Measurements from ENCODE around the gene GALNS. TPM values are rescaled to one million over a fixed set of nuclear protein-coding genes. Genes with fewer than 3 reads are reported as not detected.

The GALNS gene
- total and polyA plus RNA-seq, 2 donors (not counting 1 experiment from before 2014, with no cell fraction given), result 45.5 to 68.4 TPM

DNA sequence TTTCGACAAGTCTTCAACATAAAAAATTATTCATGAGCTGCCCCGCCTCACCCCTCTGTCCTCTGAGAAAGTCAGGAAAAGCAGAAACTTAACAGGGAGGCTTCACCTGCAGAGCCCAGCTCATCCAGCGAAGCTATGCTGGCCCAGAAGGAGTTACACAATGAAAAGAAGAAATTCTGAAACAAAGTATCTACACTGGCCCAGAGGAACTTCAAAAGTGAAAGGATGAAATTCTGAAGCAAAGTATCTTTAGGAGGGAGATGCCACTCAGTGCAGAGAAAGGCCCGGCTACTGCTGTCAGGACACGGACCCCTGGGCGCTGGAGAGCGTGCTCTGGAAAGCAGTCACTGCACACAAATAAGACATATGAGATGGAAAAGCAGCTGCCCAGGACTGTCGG, 1.6 kb downstream of the GALNS start:
- Mint-ChIP-seq H3K4me1 (peaks cover 39% of the 10 kb centered on the region), H3K4me3 (peak overlapping the region; percentile 79), H3K9me3 (ENCODE audit: insufficient read depth) (no peaks in the 10 kb centered on the region), H3K27me3 (no peaks in the 10 kb centered on the region), H3K27ac (peak overlapping the region; percentile 84)
- H3K9me3 ChIP-seq (ENCODE audit: control extremely low read depth in 1 of 3, control insufficient read depth in 2 of 3, insufficient read depth in 1 of 3, low read length in 2 of 3), result no peaks in the 10 kb centered on the region
- peaks cover 0 to 12% of the 10 kb centered on the region in 2 experiments for H3K36me3 ChIP-seq (replicated peaks in 1 of 2; ENCODE audit: control extremely low read depth in 1 of 2, control insufficient read depth in 1 of 2, extremely low read depth in 1 of 2, insufficient read depth in 2 of 2, low read length in 1 of 2)
- no peaks in the 10 kb centered on the region for H3K27me3 ChIP-seq (replicated peaks in 1 of 4; ENCODE audit: control extremely low read depth in 1 of 4, control insufficient read depth in 3 of 4, insufficient read depth in 4 of 4, low read length in 3 of 4)
- ChIA-PET CTCF (interaction anchor here (1.4 to 1.5 kb wide), 2 partner anchors 71 to 362 kb away, joined by 3 to 5 read pairs; partner anchors contain the start of gene ZNF778), POLR2A (no interaction called here)
- intact Hi-C loops (cut with micrococcal nuclease), result no loop called here
- H3K4me2 ChIP-seq (replicated peaks; ENCODE audit: low read depth, low read length, poor library complexity, severe bottlenecking), result peak overlapping the region; percentile 77
- peak overlapping the region; percentile 41 to 84 for H3K27ac ChIP-seq (ENCODE audit: low read length in 2 of 2)
- DNase-seq (no peak), ATAC-seq (ENCODE audit: low read depth) (no peak)
- peaks cover 33% of the 10 kb centered on the region for H3K79me2 ChIP-seq (ENCODE audit: control insufficient read depth, insufficient read depth, low read length)
- H3K4me1 ChIP-seq (ENCODE audit: control insufficient read depth in 2 of 2, insufficient read depth in 2 of 2, low read length in 2 of 2), result peaks cover 30 to 36% of the 10 kb centered on the region in 2 donors
- no peak overlapping the region for H2AFZ ChIP-seq (ENCODE audit: insufficient read depth, low read depth, low read length, poor library complexity, severe bottlenecking)
- H4K20me1 ChIP-seq (ENCODE audit: control insufficient read depth, insufficient read depth, low read length, poor library complexity, severe bottlenecking), result peaks cover 39% of the 10 kb centered on the region
- no peak overlapping the region for H3K4me3 ChIP-seq (ENCODE audit: control extremely low read depth in 1 of 5, extremely low read depth in 1 of 5, insufficient read depth in 1 of 5, low read depth in 2 of 5, low read length in 4 of 5)
- TF ChIP-seq EZH2 (IDR thresholded peaks at IDR 0.05; ENCODE audit: borderline replicate concordance, insufficient read depth, low read depth, low read length, poor library complexity, severe bottlenecking), result no peak
- TF ChIP-seq, protein P1, sequence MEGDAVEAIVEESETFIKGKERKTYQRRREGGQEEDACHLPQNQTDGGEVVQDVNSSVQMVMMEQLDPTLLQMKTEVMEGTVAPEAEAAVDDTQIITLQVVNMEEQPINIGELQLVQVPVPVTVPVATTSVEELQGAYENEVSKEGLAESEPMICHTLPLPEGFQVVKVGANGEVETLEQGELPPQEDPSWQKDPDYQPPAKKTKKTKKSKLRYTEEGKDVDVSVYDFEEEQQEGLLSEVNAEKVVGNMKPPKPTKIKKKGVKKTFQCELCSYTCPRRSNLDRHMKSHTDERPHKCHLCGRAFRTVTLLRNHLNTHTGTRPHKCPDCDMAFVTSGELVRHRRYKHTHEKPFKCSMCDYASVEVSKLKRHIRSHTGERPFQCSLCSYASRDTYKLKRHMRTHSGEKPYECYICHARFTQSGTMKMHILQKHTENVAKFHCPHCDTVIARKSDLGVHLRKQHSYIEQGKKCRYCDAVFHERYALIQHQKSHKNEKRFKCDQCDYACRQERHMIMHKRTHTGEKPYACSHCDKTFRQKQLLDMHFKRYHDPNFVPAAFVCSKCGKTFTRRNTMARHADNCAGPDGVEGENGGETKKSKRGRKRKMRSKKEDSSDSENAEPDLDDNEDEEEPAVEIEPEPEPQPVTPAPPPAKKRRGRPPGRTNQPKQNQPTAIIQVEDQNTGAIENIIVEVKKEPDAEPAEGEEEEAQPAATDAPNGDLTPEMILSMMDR (IDR thresholded peaks at IDR 0.05), result no peak
- H3K9ac ChIP-seq (ENCODE audit: low read length), result no peak overlapping the region
- 80% methylated on average over 2 of the region's 8 CpGs for WGBS (ENCODE audit: insufficient coverage)

DNA sequence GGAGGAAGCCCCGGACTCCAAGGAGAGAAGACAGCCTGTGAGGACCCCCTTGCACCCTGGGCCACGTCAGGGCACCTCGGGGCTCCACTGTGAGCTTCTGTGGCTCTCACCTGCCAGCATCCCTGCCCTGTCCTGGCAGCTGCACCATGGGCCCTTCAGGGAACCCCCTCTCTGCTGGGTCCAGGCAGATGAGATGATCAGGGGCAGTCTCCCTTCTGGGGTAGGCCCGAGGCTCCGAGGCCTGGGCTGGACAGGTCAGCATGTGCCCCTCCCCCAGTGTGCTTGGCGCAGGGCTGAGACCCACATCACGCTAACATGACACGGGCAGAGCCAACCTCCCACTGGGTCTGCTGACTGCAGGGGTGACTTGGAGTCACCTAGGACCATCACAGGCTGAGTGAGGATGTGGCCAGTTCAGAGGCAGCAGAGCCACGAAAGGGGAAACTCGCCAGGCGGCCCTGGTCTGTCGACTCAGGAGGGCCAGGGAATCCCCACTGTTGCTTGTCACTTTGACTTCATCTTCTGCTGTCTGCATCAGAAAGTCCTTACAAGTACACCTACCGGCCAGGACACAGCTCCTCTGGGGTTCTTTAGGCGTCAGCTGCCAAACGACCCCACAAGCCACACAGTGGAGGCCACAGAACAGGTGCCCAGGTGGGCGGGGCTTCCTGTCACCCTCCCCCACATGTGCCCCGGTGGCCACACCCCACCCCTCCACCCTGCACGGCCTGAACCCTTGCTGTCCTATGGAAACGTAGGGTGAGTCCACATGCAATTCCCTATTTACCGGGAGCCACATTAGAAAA, 2.2 kb downstream of the GALNS start:
- Histone ChIP-seq H3K27ac (ENCODE audit: low read length in 2 of 2) (peak overlapping the region; percentile 41 to 84), H4K20me1 (ENCODE audit: control insufficient read depth, insufficient read depth, low read length, poor library complexity, severe bottlenecking) (peaks cover 45% of the 10 kb centered on the region), H3K9ac (ENCODE audit: low read length) (no peak overlapping the region), H2AFZ (ENCODE audit: insufficient read depth, low read depth, low read length, poor library complexity, severe bottlenecking) (no peak overlapping the region), H3K4me3 (ENCODE audit: control extremely low read depth in 1 of 5, extremely low read depth in 1 of 5, insufficient read depth in 1 of 5, low read depth in 2 of 5, low read length in 4 of 5) (no peak overlapping the region), H3K4me1 (ENCODE audit: control insufficient read depth in 2 of 2, insufficient read depth in 2 of 2, low read length in 2 of 2) (peaks cover 30 to 36% of the 10 kb centered on the region in 2 donors), H3K9me3 (ENCODE audit: control extremely low read depth in 1 of 3, control insufficient read depth in 2 of 3, insufficient read depth in 1 of 3, low read length in 2 of 3) (no peaks in the 10 kb centered on the region), H3K27me3 (replicated peaks in 1 of 4; ENCODE audit: control extremely low read depth in 1 of 4, control insufficient read depth in 3 of 4, insufficient read depth in 4 of 4, low read length in 3 of 4) (no peaks in the 10 kb centered on the region), H3K4me2 (replicated peaks; ENCODE audit: low read depth, low read length, poor library complexity, severe bottlenecking) (peak overlapping the region; percentile 77), H3K36me3 (replicated peaks in 1 of 2; ENCODE audit: control extremely low read depth in 1 of 2, control insufficient read depth in 1 of 2, extremely low read depth in 1 of 2, insufficient read depth in 2 of 2, low read length in 1 of 2) (peaks cover 0 to 12% of the 10 kb centered on the region in 2 experiments), H3K79me2 (ENCODE audit: control insufficient read depth, insufficient read depth, low read length) (peaks cover 31% of the 10 kb centered on the region)
- Mint-ChIP-seq H3K4me3 (peak overlapping the region; percentile 71), H3K9me3 (ENCODE audit: insufficient read depth) (no peaks in the 10 kb centered on the region), H3K27me3 (no peaks in the 10 kb centered on the region), H3K4me1 (peaks cover 39% of the 10 kb centered on the region), H3K27ac (peak overlapping the region; percentile 61)
- 43% methylated on average over 16 of the region's 20 CpGs for WGBS (ENCODE audit: insufficient coverage)
- CTCF ChIA-PET, result interaction anchor here (1.5 kb wide), 1 partner anchor 70 kb away, joined by 5 read pairs; no protein-coding TSS in a partner anchor
- TF ChIP-seq EZH2 (IDR thresholded peaks at IDR 0.05; ENCODE audit: borderline replicate concordance, insufficient read depth, low read depth, low read length, poor library complexity, severe bottlenecking), result no peak
- TF ChIP-seq, protein P1 (IDR thresholded peaks at IDR 0.05), result no peak
- intact Hi-C loops (cut with micrococcal nuclease), result loop anchor here (1.0 kb wide), 1 partner anchor 362 kb away; no protein-coding TSS in a partner anchor
- DNase-seq (peak; percentile 83), ATAC-seq (ENCODE audit: low read depth) (peak; percentile 11)
- POLR2A ChIA-PET, result no interaction called here

Data from B cell (primary cell).